ENCODE results near the gene TRPM4.

GRCh38 chr19:49111218-49111998, 46.2 kb upstream of the TRPM4 start:
- TF ChIP-seq BACH2 (CRISPR knock-in tag; IDR thresholded peaks at IDR 0.05; ENCODE audit: borderline replicate concordance) = no peak
- no peak for TF ChIP-seq ZNF8 (CRISPR knock-in tag; IDR thresholded peaks at IDR 0.05)
- TF ChIP-seq RARB (CRISPR knock-in tag; IDR thresholded peaks at IDR 0.05) = no peak
- no peak for TF ChIP-seq ARNTL (CRISPR knock-in tag; IDR thresholded peaks at IDR 0.05; ENCODE audit: borderline replicate concordance, low read depth)
- TF ChIP-seq ZFP30 (CRISPR knock-in tag; IDR thresholded peaks at IDR 0.05) = no peak
- no peak for TF ChIP-seq ZC3H10 (CRISPR knock-in tag; IDR thresholded peaks at IDR 0.05)
- TF ChIP-seq CREB5 (CRISPR knock-in tag; IDR thresholded peaks at IDR 0.05; ENCODE audit: low read depth) = no peak
- TF ChIP-seq ZNF565 (CRISPR knock-in tag; conservative IDR thresholded peaks at IDR 0.05; ENCODE audit: low read depth) = no peak
- TF ChIP-seq, protein P1, sequence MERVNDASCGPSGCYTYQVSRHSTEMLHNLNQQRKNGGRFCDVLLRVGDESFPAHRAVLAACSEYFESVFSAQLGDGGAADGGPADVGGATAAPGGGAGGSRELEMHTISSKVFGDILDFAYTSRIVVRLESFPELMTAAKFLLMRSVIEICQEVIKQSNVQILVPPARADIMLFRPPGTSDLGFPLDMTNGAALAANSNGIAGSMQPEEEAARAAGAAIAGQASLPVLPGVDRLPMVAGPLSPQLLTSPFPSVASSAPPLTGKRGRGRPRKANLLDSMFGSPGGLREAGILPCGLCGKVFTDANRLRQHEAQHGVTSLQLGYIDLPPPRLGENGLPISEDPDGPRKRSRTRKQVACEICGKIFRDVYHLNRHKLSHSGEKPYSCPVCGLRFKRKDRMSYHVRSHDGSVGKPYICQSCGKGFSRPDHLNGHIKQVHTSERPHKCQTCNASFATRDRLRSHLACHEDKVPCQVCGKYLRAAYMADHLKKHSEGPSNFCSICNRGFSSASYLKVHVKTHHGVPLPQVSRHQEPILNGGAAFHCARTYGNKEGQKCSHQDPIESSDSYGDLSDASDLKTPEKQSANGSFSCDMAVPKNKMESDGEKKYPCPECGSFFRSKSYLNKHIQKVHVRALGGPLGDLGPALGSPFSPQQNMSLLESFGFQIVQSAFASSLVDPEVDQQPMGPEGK (CRISPR knock-in tag; IDR thresholded peaks at IDR 0.05; ENCODE audit: borderline replicate concordance) = no peak
- TF ChIP-seq OSR1 (CRISPR knock-in tag; IDR thresholded peaks at IDR 0.05) = no peak
